ENCODE measurements around the gene FCER2. TPM values are rescaled to one million over a fixed set of nuclear protein-coding genes. Genes with fewer than 3 reads are reported as not detected.
"Not testable (repeated sequence)": the region's sequence is repeated elsewhere in the genome, so short reads cannot be mapped to it uniquely, and the experiment has no call there.

The FCER2 gene, protein sequence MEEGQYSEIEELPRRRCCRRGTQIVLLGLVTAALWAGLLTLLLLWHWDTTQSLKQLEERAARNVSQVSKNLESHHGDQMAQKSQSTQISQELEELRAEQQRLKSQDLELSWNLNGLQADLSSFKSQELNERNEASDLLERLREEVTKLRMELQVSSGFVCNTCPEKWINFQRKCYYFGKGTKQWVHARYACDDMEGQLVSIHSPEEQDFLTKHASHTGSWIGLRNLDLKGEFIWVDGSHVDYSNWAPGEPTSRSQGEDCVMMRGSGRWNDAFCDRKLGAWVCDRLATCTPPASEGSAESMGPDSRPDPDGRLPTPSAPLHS
- total RNA-seq (2014; rRNA removed): not detected in 2 replicates
- polyA plus RNA-seq (2012): not detected

GRCh38 chr19:7701654-7702457, at the start of gene FCER2:
TSS of gene FCER2 (minus strand) at chr19:7702131. CDS start at chr19:7699760, 2,371 bp downstream.
- no peak for DNase-seq (ENCODE audit: low read depth)

GRCh38 chr19:7751157-7751783, 49.3 kb upstream of the FCER2 start:
- DNase-seq (ENCODE audit: low read depth): no peak

DNA sequence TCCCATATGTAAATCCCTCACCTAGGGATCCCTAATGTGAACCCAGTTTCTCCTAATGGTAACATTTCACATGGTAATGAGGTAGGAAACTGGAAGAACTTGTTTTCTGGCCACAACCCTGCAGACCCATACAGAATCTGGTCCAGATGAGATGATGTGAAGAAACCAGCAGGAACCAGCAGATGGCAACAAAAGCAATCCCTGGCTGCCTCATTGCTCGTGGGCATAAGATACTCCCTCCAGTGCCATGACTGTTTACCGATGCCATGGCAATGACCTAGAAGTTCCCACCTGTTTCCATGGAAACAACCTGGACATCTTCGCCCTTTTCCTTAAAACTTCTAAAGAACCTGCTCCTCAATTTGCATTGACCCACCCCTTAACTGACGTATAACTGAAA, 46.8 kb upstream of the FCER2 start:
- DNase-seq (ENCODE audit: low read depth): peak; percentile 18

DNA sequence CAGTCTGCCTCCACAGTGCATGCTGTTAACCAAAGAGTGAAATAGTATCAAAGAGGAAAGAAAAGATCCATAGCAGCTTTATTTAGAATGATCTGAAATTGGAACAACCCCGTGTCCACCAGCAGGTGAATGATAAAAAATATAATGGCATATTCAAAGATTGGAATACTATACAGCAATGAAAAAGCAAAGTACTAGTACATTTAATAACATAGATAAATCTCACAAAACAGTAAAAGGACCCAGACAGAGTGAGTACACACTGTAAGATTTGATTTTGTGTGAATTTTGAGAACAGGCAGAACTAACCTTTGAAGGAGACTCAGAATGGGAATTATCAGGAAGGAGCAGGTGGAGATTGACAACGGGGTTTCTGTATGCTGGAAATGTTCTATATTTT, 46.2 kb upstream of the FCER2 start:
- DNase-seq (ENCODE audit: low read depth): no peak

DNA sequence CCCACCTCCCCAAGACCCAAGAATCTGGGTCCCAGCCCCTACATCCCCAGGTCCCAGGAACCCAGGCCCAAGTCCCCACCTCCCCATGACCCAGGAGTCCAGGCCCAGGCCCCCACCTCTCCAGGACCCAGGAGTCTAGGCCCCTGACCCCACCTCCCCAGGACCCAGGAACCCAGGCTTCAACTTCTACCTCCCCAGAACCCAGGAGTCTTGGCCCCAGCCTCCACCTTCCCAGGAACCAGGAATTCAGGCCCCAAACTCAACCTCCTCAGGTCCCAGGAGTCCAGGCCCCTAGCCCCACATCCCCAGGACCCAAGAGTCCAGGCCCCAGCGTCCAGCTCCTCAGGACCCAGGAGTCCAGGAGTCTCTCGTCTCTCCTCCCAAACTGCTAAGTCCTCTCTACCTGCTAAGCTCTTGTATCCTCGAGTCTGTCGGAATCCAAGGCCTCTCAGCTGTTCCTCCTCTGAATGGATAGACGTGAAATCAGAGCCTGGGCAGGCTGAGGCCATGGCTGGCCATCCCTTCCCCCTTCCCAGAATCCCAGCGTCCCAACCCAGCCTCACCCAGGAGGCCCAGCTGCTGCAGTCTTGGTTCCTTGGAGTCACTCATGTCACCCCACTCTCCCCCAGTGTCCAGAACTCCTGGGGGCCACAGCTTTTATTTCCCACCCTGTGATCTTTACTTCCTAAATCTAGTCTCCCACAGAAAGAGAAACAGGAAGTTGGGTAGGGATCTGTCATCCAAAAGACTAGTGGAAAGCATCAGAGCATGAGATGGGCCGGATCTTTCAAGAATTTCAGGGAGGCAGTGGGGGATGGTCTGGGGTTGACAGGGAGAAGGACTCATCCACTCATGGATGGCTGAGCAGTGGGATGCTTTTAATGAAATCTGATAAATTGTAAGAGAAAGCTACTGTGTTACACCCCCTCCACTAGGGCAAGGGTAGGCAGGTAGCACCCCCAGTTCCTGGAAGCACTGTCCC, 45.3 kb upstream of the FCER2 start, which contains the start of gene CD209:
Gene CD209 (minus strand): TSS at position 632 of the 982 bp plus-strand sequence. CDS start 23 bp downstream, at position 609.
- no peak for DNase-seq (ENCODE audit: low read depth)

DNA sequence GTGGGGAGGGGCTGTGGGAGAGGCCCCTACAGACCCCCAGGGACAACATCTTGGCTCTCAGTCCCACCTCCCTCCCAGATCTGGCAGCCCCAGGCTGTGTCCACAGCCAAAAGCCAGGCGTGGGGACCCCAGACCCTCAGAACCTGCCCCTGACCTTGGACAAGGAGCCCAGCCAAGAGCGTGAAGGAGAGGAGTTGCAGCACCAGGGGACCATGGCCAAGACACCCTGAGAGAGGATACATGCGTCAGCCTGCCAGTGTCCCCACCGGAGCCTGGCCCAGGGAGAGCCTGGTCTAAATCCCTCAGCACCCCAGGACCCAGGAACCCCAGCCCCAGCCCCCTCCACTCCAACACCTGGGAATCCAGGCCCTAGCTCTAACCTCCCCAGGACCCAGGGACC, 44.4 kb upstream of the FCER2 start:
- not testable (repeated sequence) for DNase-seq (ENCODE audit: low read depth)

- no peak for DNase-seq (ENCODE audit: low read depth)
Observed at GRCh38 chr19:7744871-7745650, 43.1 kb upstream of the FCER2 start.

- DNase-seq (ENCODE audit: low read depth): no peak
Observed at GRCh38 chr19:7744199-7744786, 42.4 kb upstream of the FCER2 start.

GRCh38 chr19:7743425-7743841, 41.5 kb upstream of the FCER2 start:
- DNase-seq (ENCODE audit: low read depth): no peak

DNA sequence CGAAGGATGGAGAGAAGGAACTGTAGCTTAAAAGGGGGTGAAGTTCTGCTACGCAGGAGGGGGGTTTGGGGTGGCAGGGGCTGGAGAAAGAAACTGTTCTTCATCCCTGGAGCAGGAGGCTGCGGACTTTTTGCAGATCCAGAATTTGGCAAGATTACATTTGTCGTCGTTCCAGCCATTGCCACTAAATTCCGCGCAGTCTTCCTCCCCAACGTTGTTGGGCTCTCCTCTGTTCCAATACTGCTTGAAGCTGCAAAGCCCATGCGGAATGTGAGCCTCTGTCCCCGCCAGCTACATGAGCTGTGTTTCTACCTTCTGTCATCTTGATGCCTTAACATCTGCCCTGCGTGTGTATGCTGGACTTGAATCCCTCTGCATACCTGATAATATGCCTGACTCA, 41.1 kb upstream of the FCER2 start:
- DNase-seq (ENCODE audit: low read depth): no peak

- DNase-seq (ENCODE audit: low read depth): no peak
Observed at GRCh38 chr19:7742575-7742974, 40.6 kb upstream of the FCER2 start.

DNA sequence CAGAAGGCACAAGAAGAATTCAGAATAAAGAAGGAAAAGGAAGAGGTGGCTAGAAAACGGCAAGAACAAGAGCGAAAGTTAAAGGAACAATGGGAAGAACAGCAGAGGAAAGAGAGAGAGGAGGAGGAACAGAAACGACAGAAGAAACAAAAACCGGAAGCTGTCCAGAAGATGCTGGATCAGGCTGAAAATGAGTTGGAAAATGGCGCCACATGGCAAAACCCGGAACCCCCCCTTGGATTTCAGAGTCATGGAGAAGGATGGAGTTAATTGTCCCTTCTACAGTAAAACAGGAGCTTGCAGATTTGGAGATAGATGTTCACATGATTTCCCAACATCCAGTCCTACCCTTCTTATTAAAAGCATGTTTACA, 38.7 kb upstream of the FCER2 start:
- no peak for DNase-seq (ENCODE audit: low read depth)

- no peak for DNase-seq (ENCODE audit: low read depth)
Observed at GRCh38 chr19:7739801-7740681, 38.1 kb upstream of the FCER2 start.

DNA sequence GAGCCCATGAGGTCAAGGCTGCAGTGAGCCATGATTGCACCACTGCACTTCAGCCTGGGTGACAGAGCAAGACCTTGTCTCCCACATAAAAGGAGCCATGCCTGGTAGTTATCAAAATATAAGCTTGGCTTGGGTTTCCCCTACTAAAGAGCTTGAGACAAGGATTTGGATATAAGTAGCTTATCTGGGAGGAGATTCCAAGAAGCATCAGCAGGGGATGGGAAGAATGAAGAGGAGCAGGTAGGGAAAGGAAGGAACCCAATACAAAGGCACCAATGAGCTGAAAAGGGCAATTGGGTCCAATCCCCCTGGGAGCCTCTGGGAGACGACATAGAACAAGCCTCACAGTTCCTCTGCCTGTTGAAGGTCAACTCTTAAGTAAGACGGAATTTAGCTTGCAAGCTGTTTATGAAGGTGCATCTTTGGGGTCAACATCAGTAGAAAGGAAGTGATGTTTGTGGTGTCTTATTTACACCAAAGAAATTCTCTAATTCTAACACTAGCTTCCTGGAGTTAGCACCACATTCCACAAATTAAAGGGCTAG, 37.4 kb upstream of the FCER2 start:
- no peak for DNase-seq (ENCODE audit: low read depth)

DNA sequence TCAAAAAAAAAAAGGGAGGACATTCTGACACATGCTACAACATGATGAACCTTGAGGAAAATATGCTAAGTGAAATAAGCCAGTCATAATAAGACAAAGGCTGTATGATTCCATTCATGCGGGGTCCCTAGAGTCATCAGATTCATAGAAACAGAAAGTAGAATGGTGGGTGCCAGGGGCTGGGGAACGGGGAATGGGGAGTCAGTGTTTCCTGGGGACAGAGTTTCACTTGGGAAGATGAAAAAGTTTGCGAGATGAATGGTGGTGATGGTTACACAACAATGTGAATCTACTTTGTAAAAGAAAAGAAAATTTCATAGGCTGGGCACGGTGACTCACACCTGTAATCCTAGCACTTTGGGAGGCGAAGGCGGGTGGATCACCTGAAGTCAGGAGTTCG, 36.1 kb upstream of the FCER2 start:
- DNase-seq (ENCODE audit: low read depth): no peak

DNA sequence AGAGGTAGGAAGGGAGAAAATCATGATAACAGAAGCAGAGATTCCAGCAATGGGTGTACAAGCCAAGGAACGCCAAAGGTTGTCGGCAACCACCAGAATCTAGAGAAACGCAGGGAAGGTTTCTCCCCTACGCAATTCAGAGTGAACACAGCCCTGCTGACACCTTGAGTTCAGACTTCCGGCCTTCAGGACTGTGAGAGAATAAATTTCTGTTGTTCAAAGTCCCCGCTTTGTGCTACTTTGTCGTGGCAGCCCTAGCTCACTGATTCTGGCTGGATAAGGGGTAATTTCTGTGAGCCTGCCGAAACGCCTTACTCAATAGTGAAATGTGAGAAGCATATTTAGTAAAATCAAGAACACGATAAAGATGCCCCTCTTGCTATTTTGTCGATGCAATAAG, 35.3 kb upstream of the FCER2 start:
- no peak for DNase-seq (ENCODE audit: low read depth)

DNA sequence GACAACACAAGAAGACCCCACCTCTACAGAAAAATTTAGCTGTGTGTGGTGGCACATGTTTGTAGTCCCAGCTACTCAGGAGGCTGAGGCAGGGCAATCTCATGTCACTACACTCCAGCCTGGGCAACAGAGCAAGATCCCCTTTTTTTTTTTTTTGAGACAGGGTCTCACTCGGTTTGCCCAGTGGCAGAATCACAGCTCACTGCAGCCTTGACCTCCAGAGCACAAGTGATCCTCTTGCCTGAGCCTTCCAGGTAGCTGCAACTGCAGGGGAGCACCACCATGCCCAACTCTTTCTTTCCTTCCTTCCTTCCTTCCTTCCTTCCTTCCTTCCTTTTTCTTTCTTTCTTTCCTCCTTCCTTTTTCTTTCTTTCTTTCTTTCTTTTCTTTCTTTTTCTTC, 34.2 kb upstream of the FCER2 start:
- no peak for DNase-seq (ENCODE audit: low read depth)

Data from LHCN-M2 (cell line).